ENCODE results near the gene SP4. TPM values are rescaled to one million over a fixed set of nuclear protein-coding genes. Genes with fewer than 3 reads are reported as not detected.

Gene SP4
- total RNA-seq, 1 experiment from 2014 or later: 4.7 TPM

GRCh38 chr7:21542891-21543527 is 115.1 kb downstream of the SP4 start, which contains the start of gene DNAH11:
Gene DNAH11 (plus strand): TSS chr7:21543039. CDS start chr7:21543246, 207 bp downstream.
- H3K27me3 ChIP-seq: peaks cover 8% of the 10 kb centered on the region
- H3K36me3 ChIP-seq: no peaks in the 10 kb centered on the region
- no peaks in the 10 kb centered on the region for H3K9me3 ChIP-seq
- peak within 1 kb of the TSS; percentile 45 for H3K4me3 ChIP-seq
- peak; percentile 32 for DNase-seq

GRCh38 chr7:21543528-21544302 is 115.8 kb downstream of the SP4 start:
- H3K4me3 ChIP-seq: peak overlapping the region; percentile 45
- H3K9me3 ChIP-seq: no peaks in the 10 kb centered on the region
- peaks cover 8% of the 10 kb centered on the region for H3K27me3 ChIP-seq
- no peak for DNase-seq
- no peaks in the 10 kb centered on the region for H3K36me3 ChIP-seq

- Histone ChIP-seq H3K36me3 (no peaks in the 10 kb centered on the region), H3K27me3 (peaks cover 8% of the 10 kb centered on the region), H3K4me3 (no peak overlapping the region), H3K9me3 (no peaks in the 10 kb centered on the region)
- no peak for DNase-seq
Observed at GRCh38 chr7:21544303-21544656, 116.4 kb downstream of the SP4 start.

- Histone ChIP-seq H3K9me3 (no peaks in the 10 kb centered on the region), H3K36me3 (no peaks in the 10 kb centered on the region), H3K27me3 (peaks cover 8% of the 10 kb centered on the region), H3K4me3 (no peak overlapping the region)
- DNase-seq: no peak
Observed at GRCh38 chr7:21544715-21545114, 116.8 kb downstream of the SP4 start.

GRCh38 chr7:21547501-21547900 is 119.6 kb downstream of the SP4 start:
- Histone ChIP-seq H3K9me3 (no peaks in the 10 kb centered on the region), H3K27me3 (peaks cover 7% of the 10 kb centered on the region), H3K36me3 (no peaks in the 10 kb centered on the region), H3K4me3 (no peak overlapping the region)
- DNase-seq: peak; percentile 6

- DNase-seq: peak; percentile 8
Observed at GRCh38 chr7:21548491-21548890, 120.6 kb downstream of the SP4 start.

GRCh38 chr7:21550076-21550475 is 122.2 kb downstream of the SP4 start:
- Histone ChIP-seq H3K9me3 (no peaks in the 10 kb centered on the region), H3K4me3 (no peak overlapping the region), H3K36me3 (no peaks in the 10 kb centered on the region), H3K27me3 (no peaks in the 10 kb centered on the region)
- DNase-seq: no peak

More at GRCh38 chr7:21548491-21548890, 120.6 kb downstream of the SP4 start:
- Histone ChIP-seq H3K27me3 (peaks cover under 1% of the 10 kb centered on the region; the same call in 1 of the 2 replicates), H3K36me3 (no peaks in the 10 kb centered on the region), H3K4me3 (no peak overlapping the region), H3K9me3 (no peaks in the 10 kb centered on the region)

GRCh38 chr7:21550821-21551531 is 123.1 kb downstream of the SP4 start:
- H3K36me3 ChIP-seq: no peaks in the 10 kb centered on the region
- H3K27me3 ChIP-seq: no peaks in the 10 kb centered on the region
- H3K4me3 ChIP-seq: no peak overlapping the region
- H3K9me3 ChIP-seq: no peaks in the 10 kb centered on the region
- DNase-seq: no peak

GRCh38 chr7:21562385-21562784 is 134.5 kb downstream of the SP4 start:
- Histone ChIP-seq H3K27me3 (no peaks in the 10 kb centered on the region), H3K4me3 (no peak overlapping the region), H3K9me3 (no peaks in the 10 kb centered on the region), H3K36me3 (no peaks in the 10 kb centered on the region)
- DNase-seq: no peak

Other genes starting within 250 kb of the SP4 start
- gene DNAH11, start 115.0 kb downstream of the SP4 start, total RNA-seq (2014; rRNA removed; shearing (Covaris generic); ENCODE audit: low replicate concordance): not detected in 2 replicates